Measurements from ENCODE around the gene RGL4. TPM values are rescaled to one million over a fixed set of nuclear protein-coding genes. Genes with fewer than 3 reads are reported as not detected.

Gene RGL4
- total and polyA plus RNA-seq, 2 donors (not counting 1 experiment from before 2014, with no cell fraction given) = 0.81 to 2.7 TPM

GRCh38 chr22:23677701-23677995 is 13.2 kb upstream of the RGL4 start:
- ChIA-PET CTCF (no interaction called here), POLR2A (no interaction called here)
- no peak for TF ChIP-seq CTCF (IDR thresholded peaks at IDR 0.05)
- TF ChIP-seq EZH2 (IDR thresholded peaks at IDR 0.05; ENCODE audit: borderline replicate concordance, insufficient read depth, low read depth, low read length, poor library complexity, severe bottlenecking) = no peak

GRCh38 chr22:23678133-23678532 is 12.7 kb upstream of the RGL4 start:
- H3K4me3 Mint-ChIP-seq = no peak overlapping the region
- no peak overlapping the region for H3K4me2 ChIP-seq (replicated peaks; ENCODE audit: low read depth, low read length, poor library complexity, severe bottlenecking)
- H3K27ac Mint-ChIP-seq = no peak overlapping the region
- 95% methylated on average over 3 of the region's 6 CpGs for WGBS (ENCODE audit: insufficient coverage)
- H2AFZ ChIP-seq (ENCODE audit: insufficient read depth, low read depth, low read length, poor library complexity, severe bottlenecking) = no peak overlapping the region
- H4K20me1 ChIP-seq (ENCODE audit: control insufficient read depth, insufficient read depth, low read length, poor library complexity, severe bottlenecking) = no peaks in the 10 kb centered on the region
- no peak overlapping the region for H3K9ac ChIP-seq (ENCODE audit: low read length)
- no peak overlapping the region for H3K4me3 ChIP-seq (ENCODE audit: control extremely low read depth in 1 of 5, extremely low read depth in 1 of 5, insufficient read depth in 1 of 5, low read depth in 2 of 5, low read length in 4 of 5)
- ChIA-PET POLR2A (no interaction called here), CTCF (no interaction called here)
- peaks cover 0 to 3% of the 10 kb centered on the region in 2 experiments for H3K36me3 ChIP-seq (replicated peaks in 1 of 2; ENCODE audit: control extremely low read depth in 1 of 2, control insufficient read depth in 1 of 2, extremely low read depth in 1 of 2, insufficient read depth in 2 of 2, low read length in 1 of 2)
- no peak for ATAC-seq (ENCODE audit: low read depth)
- H3K27me3 ChIP-seq (replicated peaks in 1 of 4; ENCODE audit: control extremely low read depth in 1 of 4, control insufficient read depth in 3 of 4, insufficient read depth in 4 of 4, low read length in 3 of 4) = no peaks in the 10 kb centered on the region
- peaks cover 7% of the 10 kb centered on the region for H3K4me1 Mint-ChIP-seq
- H3K79me2 ChIP-seq (ENCODE audit: control insufficient read depth, insufficient read depth, low read length) = no peaks in the 10 kb centered on the region
- H3K9me3 Mint-ChIP-seq (ENCODE audit: insufficient read depth) = no peaks in the 10 kb centered on the region
- TF ChIP-seq EZH2 (IDR thresholded peaks at IDR 0.05; ENCODE audit: borderline replicate concordance, insufficient read depth, low read depth, low read length, poor library complexity, severe bottlenecking) = no peak
- no peak for TF ChIP-seq CTCF (IDR thresholded peaks at IDR 0.05)
- intact Hi-C loops (cut with micrococcal nuclease) = no loop called here
- no peak for DNase-seq
- no peaks in the 10 kb centered on the region for H3K9me3 ChIP-seq (ENCODE audit: control extremely low read depth in 1 of 3, control insufficient read depth in 2 of 3, insufficient read depth in 1 of 3, low read length in 2 of 3)
- H3K27ac ChIP-seq (ENCODE audit: low read length in 2 of 2) = no peak overlapping the region
- no peaks in the 10 kb centered on the region for H3K27me3 Mint-ChIP-seq
- H3K4me1 ChIP-seq (ENCODE audit: control insufficient read depth in 2 of 2, insufficient read depth in 2 of 2, low read length in 2 of 2) = peaks cover 0 to 11% of the 10 kb centered on the region in 2 donors

More at GRCh38 chr22:23677701-23677995, 13.2 kb upstream of the RGL4 start:
- no peaks in the 10 kb centered on the region for H3K36me3 ChIP-seq (replicated peaks in 1 of 2; ENCODE audit: control extremely low read depth in 1 of 2, control insufficient read depth in 1 of 2, extremely low read depth in 1 of 2, insufficient read depth in 2 of 2, low read length in 1 of 2)
- intact Hi-C loops (cut with micrococcal nuclease) = no loop called here
- H3K4me1 ChIP-seq (ENCODE audit: control insufficient read depth in 2 of 2, insufficient read depth in 2 of 2, low read length in 2 of 2) = peaks cover 0 to 11% of the 10 kb centered on the region in 2 donors
- Mint-ChIP-seq H3K9me3 (ENCODE audit: insufficient read depth) (no peaks in the 10 kb centered on the region), H3K27me3 (no peaks in the 10 kb centered on the region), H3K4me3 (no peak overlapping the region), H3K4me1 (peaks cover 7% of the 10 kb centered on the region), H3K27ac (no peak overlapping the region)
- H3K9me3 ChIP-seq (ENCODE audit: control extremely low read depth in 1 of 3, control insufficient read depth in 2 of 3, insufficient read depth in 1 of 3, low read length in 2 of 3) = no peaks in the 10 kb centered on the region
- ATAC-seq (ENCODE audit: low read depth) = no peak
- no peak for DNase-seq
- 98% methylated on average over 6 of the region's 6 CpGs for WGBS (ENCODE audit: insufficient coverage)
- H3K4me3 ChIP-seq (ENCODE audit: control extremely low read depth in 1 of 5, extremely low read depth in 1 of 5, insufficient read depth in 1 of 5, low read depth in 2 of 5, low read length in 4 of 5) = no peak overlapping the region
- no peaks in the 10 kb centered on the region for H4K20me1 ChIP-seq (ENCODE audit: control insufficient read depth, insufficient read depth, low read length, poor library complexity, severe bottlenecking)
- no peaks in the 10 kb centered on the region for H3K79me2 ChIP-seq (ENCODE audit: control insufficient read depth, insufficient read depth, low read length)
- no peak overlapping the region for H2AFZ ChIP-seq (ENCODE audit: insufficient read depth, low read depth, low read length, poor library complexity, severe bottlenecking)
- no peak overlapping the region for H3K4me2 ChIP-seq (replicated peaks; ENCODE audit: low read depth, low read length, poor library complexity, severe bottlenecking)
- no peaks in the 10 kb centered on the region for H3K27me3 ChIP-seq (replicated peaks in 1 of 4; ENCODE audit: control extremely low read depth in 1 of 4, control insufficient read depth in 3 of 4, insufficient read depth in 4 of 4, low read length in 3 of 4)
- H3K9ac ChIP-seq (ENCODE audit: low read length) = no peak overlapping the region
- no peak overlapping the region for H3K27ac ChIP-seq (ENCODE audit: low read length in 2 of 2)

Data from B cell (primary cell).